HG03342 (cell line): ENCODE measurements around the gene GFRA1.

Experiments used
- ATAC-seq: cut with Tn5 transposase; IDR thresholded peaks from one replicate; pipeline ENCODE4 v1.9.1; 2021; ENCODE audit warnings: mild to moderate bottlenecking, moderate library complexity; ENCODE audit not compliant: unreplicated experiment

GFRA1 gene

DNA sequence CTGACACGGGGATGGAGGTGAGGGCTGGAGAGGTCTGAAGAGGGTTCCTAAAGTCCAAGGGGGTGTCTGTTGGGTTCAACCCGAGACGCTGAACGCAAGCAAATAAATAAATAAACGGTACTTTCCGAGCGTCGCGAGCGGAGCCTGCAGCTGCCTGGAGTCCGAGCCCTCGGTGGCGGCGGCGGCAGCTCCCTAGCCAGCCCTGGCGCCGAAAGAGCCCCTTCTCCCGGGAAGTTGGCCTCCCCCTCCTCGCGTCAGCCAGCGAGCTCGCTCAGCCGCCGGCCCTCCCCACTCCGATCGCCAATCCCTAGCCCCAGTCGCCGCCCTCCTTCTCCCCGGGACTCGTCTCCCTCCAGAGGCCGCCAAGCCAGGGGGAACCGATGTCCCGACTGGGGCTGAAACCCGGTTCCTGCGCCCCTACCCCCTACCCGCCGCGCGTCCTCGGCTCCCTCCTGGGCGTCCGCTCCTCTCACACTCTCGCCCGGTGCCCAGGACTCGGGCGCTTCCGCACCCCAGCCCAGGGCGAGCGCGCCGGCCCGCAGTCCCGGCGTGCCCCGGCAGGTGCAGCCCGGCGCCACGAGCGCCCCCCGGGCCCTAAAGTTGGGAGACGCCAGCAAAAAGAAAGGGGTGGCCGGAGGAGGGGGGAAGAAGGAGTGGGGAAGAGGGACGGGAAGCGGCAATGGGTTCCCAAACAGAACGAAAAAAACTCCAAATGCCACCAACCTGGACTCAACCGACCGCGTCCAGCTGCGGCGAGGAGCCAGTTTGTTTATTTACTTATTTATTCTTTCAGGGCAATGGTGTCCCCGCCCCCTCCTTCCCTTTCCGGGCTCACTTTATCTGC is at the start of gene GFRA1:
GFRA1 (minus strand) TSS at position 767 of the 844 bp plus-strand sequence. CDS start 1,177 bp downstream, outside the sequence.
- no peak for ATAC-seq

GRCh38 chr10:116316503-116316902 is 43.5 kb upstream of the GFRA1 start:
- no peak for ATAC-seq

DNA sequence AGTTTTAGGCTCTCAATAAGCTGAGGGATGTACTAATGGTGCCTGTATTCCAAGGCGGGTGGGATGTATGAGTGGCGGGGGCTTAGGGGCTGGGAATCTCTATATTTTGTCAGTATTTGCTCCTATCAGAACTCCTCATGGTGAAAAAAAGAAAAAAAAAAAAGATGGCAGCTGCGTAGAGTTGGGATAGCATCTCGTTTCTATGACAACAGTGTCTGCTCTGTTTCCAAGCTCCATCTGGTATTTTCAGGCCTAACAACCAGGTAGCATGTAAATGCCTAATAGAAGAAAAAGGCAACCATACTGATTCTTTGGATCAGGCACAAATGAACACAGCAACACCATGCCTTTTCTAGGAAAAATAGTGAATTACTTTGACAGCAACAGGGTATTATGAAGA is 39.5 kb upstream of the GFRA1 start:
- ATAC-seq: no peak

GRCh38 chr10:116311706-116312490 is 38.9 kb upstream of the GFRA1 start:
- no peak for ATAC-seq

DNA sequence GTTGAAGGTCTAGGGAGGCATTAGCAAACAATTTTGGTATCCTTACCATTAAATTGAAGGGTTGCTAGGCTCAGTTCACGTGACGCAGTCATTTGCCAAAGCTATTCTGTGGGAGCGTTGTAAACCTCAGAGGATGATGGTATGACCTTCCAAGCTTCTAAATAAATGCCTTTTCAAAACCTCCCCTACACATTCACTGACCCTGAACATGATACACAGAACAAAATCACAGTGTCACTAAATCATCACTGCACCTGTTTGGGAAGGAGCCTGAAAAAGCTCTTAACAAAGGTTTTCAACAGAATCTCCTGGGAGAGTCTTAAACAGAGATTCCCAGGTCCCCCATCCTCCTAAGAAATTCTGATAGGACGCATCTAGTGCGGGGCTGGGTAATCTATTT is 38.0 kb upstream of the GFRA1 start:
- no peak for ATAC-seq

DNA sequence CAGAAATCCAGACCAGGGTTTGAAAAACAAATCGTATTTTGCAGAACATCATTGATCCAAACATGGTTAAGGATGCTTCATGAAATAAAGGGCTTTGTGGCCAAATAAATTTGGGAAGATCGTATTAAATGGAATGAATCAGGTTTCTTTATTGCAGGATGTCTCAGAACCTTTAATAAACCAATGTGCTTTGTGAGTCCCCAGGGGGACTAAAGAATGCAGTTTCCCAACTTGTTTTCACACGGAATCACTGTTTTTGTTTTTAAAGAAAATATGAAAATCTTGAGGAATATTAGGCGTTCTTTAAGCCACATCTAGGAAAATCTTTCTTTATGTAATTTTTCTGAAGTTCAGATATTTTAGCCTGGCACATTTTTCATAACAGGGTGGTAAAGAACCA is 34.4 kb upstream of the GFRA1 start:
- ATAC-seq: no peak

DNA sequence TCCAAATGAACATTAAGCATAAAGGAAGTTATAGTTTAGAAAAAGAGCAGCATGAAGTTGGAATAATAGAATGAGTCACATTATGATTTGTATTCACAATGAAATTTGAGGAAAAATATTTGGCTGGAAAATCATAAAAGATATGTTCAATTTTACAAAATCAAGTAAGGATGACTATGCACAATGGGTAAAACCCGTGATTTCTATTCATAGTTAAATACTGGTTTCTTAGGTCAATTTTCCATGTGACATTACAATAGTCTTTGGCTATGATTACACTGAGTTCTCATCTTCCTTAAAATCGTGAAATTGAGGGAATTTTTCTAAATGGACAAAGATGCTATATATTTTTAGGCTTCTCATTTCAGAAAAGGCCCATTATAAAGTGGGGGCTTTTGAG is 33.8 kb upstream of the GFRA1 start:
- ATAC-seq: no peak

GRCh38 chr10:116304923-116305322 is 31.9 kb upstream of the GFRA1 start:
- ATAC-seq: no peak

GRCh38 chr10:116300542-116300941 is 27.5 kb upstream of the GFRA1 start:
- ATAC-seq: no peak

- ATAC-seq: no peak
Observed at GRCh38 chr10:116298586-116298985, 25.6 kb upstream of the GFRA1 start.

DNA sequence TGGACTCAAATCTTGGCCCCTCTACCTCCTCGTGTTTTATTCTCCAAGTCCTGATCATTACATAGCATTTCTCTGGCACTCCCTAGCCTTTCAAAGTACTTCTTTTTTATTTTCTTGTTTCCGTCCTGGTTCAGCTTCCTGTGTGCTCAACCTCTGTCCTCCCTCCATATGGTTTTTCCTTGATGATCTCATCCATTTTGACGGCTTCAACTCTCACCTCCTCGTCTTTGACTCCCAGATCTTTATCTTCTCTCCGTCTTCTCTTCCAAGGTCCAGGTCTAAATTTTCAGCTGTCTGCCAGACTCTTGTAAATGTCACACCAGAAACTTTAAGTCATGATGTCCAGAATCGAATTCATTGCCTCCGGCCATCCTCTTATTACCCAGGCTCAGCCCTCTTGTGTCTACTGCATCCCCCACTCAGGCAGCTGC is 23.3 kb upstream of the GFRA1 start:
- ATAC-seq: no peak

DNA sequence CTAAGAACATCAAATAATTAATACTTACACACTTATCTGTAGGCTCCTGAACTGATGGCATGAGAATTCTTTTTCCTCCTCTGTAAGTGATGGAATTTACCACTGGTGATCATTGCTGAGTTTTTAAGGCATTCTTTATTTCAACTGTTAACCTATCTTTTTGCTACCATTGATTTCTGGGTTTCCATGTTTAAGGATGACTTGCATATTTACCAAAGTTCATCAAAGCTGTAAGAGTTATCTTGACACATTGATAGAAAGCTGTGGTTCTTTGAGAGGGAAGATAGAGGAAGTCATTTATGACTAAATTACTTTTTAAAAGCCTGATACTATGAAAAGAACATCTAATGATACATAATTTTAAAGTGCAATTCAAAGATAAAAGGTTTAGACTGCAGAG is 19.5 kb upstream of the GFRA1 start:
- ATAC-seq: no peak

- ATAC-seq: no peak
Observed at GRCh38 chr10:116289652-116290051, 16.6 kb upstream of the GFRA1 start.

GRCh38 chr10:116287906-116288501 is 15.0 kb upstream of the GFRA1 start:
- no peak for ATAC-seq

DNA sequence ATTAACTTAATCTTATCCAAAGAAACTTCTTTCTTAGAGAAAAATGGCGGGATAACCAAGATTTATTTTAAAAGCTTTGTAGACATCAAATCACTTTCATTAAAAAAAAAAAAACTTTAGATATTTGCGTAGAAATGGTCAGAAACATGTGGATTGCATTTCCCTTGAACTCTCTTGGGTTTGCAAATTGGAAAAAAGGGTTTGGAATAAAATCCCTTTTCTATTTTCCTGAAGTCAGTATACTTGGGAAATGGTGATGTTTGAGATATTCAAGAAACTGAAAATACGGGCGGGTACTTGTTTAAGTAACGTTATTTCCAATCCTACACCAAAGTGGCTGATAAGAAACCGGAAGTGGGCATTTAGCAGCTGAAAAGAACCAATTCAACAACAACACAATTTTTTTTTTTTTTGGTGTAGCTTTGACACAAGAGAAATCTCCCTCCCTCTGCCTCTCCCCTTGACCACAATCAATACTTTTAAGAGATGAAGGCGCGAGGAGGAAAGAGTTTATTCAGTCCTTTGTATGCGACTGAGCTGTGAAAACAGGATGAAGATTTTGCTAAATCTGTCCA is 13.7 kb upstream of the GFRA1 start:
- ATAC-seq: no peak

DNA sequence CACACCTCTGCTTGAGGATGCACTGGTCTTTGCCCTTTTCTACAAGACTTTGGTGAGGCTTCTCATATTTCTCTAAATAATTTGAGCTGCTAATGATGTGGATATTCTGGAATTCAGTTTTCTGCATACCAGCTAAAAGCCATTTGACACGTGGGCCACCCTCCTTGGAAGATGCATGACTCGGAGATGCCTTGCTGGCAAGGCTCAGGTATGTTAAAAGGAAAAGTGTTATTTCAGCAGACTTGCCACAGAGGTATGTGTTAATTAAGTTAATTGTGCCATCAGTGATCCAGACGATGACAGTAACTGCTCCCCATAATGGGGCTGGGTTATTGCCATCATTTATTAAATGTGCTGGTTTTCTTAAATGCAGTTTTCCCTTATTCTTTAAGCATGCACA is 8.8 kb upstream of the GFRA1 start:
- ATAC-seq: no peak

- no peak for ATAC-seq
Observed at GRCh38 chr10:116278846-116279245, 5.8 kb upstream of the GFRA1 start.

DNA sequence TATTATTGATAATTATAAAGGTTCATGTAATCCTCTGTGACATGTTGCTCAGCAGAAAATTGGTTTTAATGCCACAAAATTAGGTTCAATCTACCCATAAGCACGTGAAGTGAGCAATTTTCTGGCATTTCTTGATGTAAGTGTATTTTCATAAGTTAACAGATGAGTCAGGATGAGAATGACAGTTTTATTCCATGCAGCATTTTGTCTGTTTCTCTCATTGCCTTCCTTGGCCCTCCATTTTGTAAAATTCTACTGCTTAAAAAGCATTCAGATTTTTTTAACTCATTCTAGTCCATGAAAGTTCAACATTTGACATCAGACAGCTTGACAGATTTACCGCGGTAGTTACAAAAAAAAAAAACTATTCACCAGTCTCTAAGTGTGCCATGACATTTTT is 4.0 kb upstream of the GFRA1 start:
- ATAC-seq: no peak

DNA sequence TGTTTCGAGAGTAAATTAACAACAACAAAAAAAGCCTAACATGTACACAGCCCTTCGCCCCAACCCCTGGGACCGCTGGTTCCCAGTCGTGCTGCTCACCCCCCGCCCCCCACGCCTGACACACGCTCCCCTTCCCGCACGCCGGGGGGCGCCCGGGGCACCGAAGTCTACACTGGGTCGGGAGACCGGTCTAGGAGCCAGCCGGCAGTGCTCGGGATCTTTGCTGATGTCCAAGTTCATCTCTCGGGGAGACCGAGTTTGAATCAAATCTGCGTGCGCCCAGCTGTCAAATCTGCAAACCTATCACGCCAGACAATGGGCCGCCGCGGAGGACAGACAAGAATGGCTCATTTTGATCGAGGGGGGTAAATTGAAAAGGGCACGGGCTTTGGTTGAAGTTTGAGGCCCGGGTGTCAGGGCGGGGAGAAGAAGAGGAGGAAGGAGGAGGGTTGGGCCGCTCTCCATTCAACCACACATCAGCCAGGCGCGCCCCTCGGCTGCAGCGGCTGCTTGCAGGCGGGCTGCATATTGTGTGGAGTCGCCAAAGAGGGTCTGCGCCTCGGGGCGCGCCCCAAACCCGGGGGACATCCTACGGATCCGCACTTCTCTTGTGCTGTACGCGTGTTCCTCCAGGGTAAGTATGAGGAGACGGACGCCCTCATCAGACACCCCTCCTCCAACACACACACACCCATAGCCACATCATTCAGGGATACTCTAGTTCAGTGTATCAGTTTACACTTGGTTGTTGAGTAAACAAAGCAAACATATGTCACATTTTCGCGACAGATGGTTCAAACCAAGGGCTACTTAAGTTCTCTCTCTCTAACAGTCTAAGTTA is 1.3 kb upstream of the GFRA1 start:
- no peak for ATAC-seq
